ENCODE data around the gene MMP27.

Gene MMP27

DNA sequence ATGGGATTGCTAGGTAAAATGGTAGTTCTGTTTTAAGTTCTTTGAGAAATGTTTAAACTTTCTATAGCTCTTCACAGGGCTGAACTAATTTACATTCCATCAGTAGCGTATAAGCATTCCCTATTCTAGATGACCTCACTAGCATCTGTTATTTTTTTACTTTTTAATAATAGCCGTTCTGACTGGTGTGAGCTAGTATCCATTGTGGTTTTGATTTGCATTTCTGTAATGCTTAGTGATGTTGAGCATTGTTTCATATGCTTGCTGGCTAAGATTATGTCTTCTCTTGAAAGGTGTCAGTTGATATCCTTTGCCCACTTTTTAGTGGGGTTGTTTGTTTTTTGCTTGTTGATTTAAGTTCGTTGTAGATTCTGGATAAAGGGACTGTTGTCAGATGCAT, 35.9 kb downstream of the MMP27 start:
- Mint-ChIP-seq H3K4me3 (no peak overlapping the region), H3K27me3 (no peaks in the 10 kb centered on the region), H3K36me3 (ENCODE audit: low read depth) (no peaks in the 10 kb centered on the region), H3K9me3 (no peaks in the 10 kb centered on the region), H3K27ac (no peak overlapping the region), H3K4me1 (peaks cover 3% of the 10 kb centered on the region)
- no peak for DNase-seq
- no peak for ATAC-seq

- no peaks in the 10 kb centered on the region for H3K36me3 Mint-ChIP-seq (ENCODE audit: low read depth)
- peak; percentile 16 for DNase-seq
- no peaks in the 10 kb centered on the region for H3K27me3 Mint-ChIP-seq
- no peak overlapping the region for H3K4me3 Mint-ChIP-seq
- peaks cover 3% of the 10 kb centered on the region for H3K4me1 Mint-ChIP-seq
- H3K9me3 Mint-ChIP-seq = no peaks in the 10 kb centered on the region
- ATAC-seq = no peak
- H3K27ac Mint-ChIP-seq = no peak overlapping the region
These were observed 39.1 kb downstream of the MMP27 start for GRCh38 chr11:102666331-102666957.

DNA sequence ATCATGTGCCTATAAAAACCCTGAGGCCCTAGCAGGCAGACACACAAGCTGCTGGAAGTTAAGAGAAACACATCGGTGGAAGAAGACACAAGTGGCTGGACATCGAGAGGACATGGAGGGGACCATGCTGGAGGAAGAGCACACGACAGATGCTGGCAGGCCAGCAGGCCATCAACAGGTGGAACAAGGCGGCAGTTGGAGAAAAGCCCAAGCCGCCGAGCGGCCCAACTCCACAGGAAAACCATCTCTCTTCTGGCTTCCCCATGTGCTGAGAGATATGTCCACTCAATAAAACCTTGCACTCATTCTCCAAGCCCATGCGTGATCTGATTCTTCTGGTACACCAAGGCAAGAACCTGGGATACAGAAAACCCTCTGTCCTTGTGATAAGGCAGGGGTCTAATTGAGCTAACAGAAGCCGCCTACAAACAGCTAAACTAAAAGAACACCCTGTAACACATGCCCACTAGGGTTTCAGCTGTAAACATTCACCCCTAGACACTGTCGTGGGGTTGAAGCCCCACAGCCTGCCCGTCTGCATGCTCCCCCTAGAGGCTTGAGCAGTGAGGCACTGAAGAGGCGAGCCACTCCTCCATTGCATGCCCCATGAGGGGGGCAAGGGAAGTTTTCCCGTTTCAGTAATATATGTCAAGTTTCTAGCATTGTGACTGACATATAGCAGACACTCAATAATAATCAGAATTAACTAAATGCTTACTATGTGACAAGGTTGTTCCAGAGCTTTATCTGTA, 41.4 kb downstream of the MMP27 start:
- Mint-ChIP-seq H3K27ac (no peak overlapping the region), H3K27me3 (no peaks in the 10 kb centered on the region), H3K4me3 (no peak overlapping the region), H3K36me3 (ENCODE audit: low read depth) (no peaks in the 10 kb centered on the region), H3K4me1 (peaks cover 3% of the 10 kb centered on the region), H3K9me3 (no peaks in the 10 kb centered on the region)
- peak; percentile 15 for DNase-seq
- ATAC-seq = peak; percentile 61

DNA sequence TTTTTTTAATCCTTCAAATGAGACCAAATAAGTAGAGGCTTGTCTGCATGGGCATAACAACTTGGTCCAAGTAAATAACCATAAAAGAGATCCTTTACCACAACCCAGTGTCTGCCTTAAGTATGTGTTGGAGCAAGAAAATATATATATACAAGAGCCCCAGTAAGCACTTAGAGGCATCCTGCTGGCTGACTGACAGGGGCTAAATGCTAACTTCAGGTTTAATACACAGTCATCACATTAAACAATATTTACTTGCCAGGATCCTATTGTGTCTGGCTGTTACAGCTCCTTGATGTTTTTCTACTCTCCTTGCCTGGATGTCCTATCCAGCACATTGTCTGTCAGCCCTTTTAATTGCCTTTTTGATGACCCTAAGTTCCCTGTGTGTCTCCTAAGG, 43.0 kb downstream of the MMP27 start:
- no peak for ATAC-seq
- Mint-ChIP-seq H3K9me3 (no peaks in the 10 kb centered on the region), H3K4me1 (peaks cover 3% of the 10 kb centered on the region), H3K27ac (no peak overlapping the region), H3K4me3 (no peak overlapping the region), H3K27me3 (no peaks in the 10 kb centered on the region), H3K36me3 (ENCODE audit: low read depth) (no peaks in the 10 kb centered on the region)
- DNase-seq = no peak

- no peaks in the 10 kb centered on the region for H3K9me3 Mint-ChIP-seq
- no peaks in the 10 kb centered on the region for H3K36me3 Mint-ChIP-seq (ENCODE audit: low read depth)
- no peak overlapping the region for H3K4me3 Mint-ChIP-seq
- ATAC-seq = no peak
- H3K27me3 Mint-ChIP-seq = peaks cover 2% of the 10 kb centered on the region
- DNase-seq = no peak
- H3K27ac Mint-ChIP-seq = no peak overlapping the region
- H3K4me1 Mint-ChIP-seq = peaks cover 1% of the 10 kb centered on the region
These were observed 44.5 kb downstream of the MMP27 start for GRCh38 chr11:102661040-102661439.

- Mint-ChIP-seq H3K27me3 (peaks cover 6% of the 10 kb centered on the region), H3K27ac (no peak overlapping the region), H3K4me1 (no peaks in the 10 kb centered on the region), H3K4me3 (no peak overlapping the region), H3K36me3 (ENCODE audit: low read depth) (no peaks in the 10 kb centered on the region), H3K9me3 (no peaks in the 10 kb centered on the region)
- no peak for ATAC-seq
- no peak for DNase-seq
These were observed 49.0 kb downstream of the MMP27 start for GRCh38 chr11:102656528-102656927.

DNA sequence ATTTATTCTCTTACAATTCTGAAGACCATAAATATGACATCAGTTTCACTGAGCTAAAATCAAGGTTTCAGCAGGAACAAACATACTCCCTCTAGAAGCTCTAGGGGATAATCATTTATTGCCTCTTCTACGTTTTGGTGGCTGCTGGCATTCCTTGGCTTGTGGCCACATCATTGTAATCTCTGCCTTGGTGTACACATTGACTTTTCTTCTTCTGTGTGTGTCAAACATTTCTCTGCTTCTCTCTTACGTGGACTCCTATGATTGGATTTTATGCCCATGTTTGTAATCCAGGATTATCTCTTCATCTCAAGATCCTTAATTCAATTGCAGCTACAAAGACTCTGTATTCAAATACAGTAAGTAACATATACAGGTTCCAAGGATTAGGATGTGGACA, 50.0 kb downstream of the MMP27 start:
- Mint-ChIP-seq H3K4me1 (no peaks in the 10 kb centered on the region), H3K36me3 (ENCODE audit: low read depth) (no peaks in the 10 kb centered on the region), H3K9me3 (no peaks in the 10 kb centered on the region), H3K27ac (no peak overlapping the region), H3K4me3 (no peak overlapping the region), H3K27me3 (peaks cover 9% of the 10 kb centered on the region)
- ATAC-seq (no peak), DNase-seq (no peak)

GRCh38 chr11:102654761-102655160, 50.8 kb downstream of the MMP27 start:
- H3K4me1 Mint-ChIP-seq = no peaks in the 10 kb centered on the region
- no peak for ATAC-seq
- DNase-seq = no peak
- peaks cover 9% of the 10 kb centered on the region for H3K27me3 Mint-ChIP-seq
- H3K9me3 Mint-ChIP-seq = no peaks in the 10 kb centered on the region
- no peak overlapping the region for H3K27ac Mint-ChIP-seq
- no peaks in the 10 kb centered on the region for H3K36me3 Mint-ChIP-seq (ENCODE audit: low read depth)
- H3K4me3 Mint-ChIP-seq = no peak overlapping the region

DNA sequence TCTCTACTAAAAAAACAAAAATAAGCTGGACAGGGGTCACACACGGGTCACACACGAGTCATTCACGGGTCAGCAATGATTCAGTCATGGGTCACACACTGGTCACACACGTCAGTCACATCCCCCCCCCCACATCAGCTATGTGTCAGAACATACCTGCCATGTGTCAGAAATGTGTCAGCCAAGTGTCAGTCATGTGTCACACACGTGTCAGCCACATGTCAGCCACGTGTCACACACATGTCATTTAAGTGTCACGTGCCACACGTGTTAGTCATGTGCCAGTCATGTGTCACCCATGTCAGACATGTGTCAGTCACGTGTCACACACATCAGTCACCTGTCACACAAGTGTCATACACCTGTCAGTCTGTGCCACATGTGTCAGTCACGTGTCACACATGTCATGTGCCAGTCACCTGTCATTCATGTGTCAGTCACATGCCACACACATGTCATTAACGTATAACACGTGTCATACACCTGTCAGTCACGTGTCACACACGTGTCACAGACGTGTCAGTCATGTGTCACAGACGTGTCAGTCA, 51.8 kb downstream of the MMP27 start:
- DNase-seq (no peak), ATAC-seq (no peak)
- Mint-ChIP-seq H3K36me3 (ENCODE audit: low read depth) (no peaks in the 10 kb centered on the region), H3K4me1 (no peaks in the 10 kb centered on the region), H3K9me3 (no peaks in the 10 kb centered on the region), H3K27me3 (peaks cover 11% of the 10 kb centered on the region), H3K27ac (no peak overlapping the region), H3K4me3 (no peak overlapping the region)

DNA sequence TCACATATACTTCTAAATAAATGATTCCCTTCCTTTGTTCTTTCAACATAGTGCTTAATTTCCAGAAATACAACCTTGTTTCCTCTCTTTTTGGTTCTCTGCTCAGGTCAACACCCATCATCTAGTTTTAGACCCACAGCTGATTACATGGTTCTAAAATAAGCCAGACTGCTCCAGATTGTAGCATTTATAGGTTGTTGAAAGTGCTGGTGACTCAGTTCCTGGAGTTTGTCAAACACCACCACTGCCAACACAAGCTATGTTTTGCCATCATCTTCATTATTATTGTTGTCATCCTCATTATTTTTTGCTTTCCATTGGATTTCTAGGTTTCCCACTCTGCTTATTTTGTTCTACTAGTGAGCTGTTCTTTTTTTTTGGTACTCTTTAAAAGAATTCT, 58.1 kb downstream of the MMP27 start:
- Mint-ChIP-seq H3K4me1 (no peaks in the 10 kb centered on the region), H3K4me3 (no peak overlapping the region), H3K27me3 (peaks cover 10% of the 10 kb centered on the region), H3K9me3 (no peaks in the 10 kb centered on the region), H3K27ac (no peak overlapping the region), H3K36me3 (ENCODE audit: low read depth) (no peaks in the 10 kb centered on the region)
- DNase-seq (no peak), ATAC-seq (no peak)

GRCh38 chr11:102643941-102644340, 61.6 kb downstream of the MMP27 start:
- no peaks in the 10 kb centered on the region for H3K4me1 Mint-ChIP-seq
- ATAC-seq = no peak

More at GRCh38 chr11:102643941-102644340, 61.6 kb downstream of the MMP27 start:
- no peak for DNase-seq
- Mint-ChIP-seq H3K27ac (no peak overlapping the region), H3K36me3 (ENCODE audit: low read depth) (no peaks in the 10 kb centered on the region), H3K9me3 (no peaks in the 10 kb centered on the region), H3K4me3 (no peak overlapping the region), H3K27me3 (peaks cover 2% of the 10 kb centered on the region)
